Measurements from ENCODE around the gene SUPT6H.

SUPT6H gene

DNA sequence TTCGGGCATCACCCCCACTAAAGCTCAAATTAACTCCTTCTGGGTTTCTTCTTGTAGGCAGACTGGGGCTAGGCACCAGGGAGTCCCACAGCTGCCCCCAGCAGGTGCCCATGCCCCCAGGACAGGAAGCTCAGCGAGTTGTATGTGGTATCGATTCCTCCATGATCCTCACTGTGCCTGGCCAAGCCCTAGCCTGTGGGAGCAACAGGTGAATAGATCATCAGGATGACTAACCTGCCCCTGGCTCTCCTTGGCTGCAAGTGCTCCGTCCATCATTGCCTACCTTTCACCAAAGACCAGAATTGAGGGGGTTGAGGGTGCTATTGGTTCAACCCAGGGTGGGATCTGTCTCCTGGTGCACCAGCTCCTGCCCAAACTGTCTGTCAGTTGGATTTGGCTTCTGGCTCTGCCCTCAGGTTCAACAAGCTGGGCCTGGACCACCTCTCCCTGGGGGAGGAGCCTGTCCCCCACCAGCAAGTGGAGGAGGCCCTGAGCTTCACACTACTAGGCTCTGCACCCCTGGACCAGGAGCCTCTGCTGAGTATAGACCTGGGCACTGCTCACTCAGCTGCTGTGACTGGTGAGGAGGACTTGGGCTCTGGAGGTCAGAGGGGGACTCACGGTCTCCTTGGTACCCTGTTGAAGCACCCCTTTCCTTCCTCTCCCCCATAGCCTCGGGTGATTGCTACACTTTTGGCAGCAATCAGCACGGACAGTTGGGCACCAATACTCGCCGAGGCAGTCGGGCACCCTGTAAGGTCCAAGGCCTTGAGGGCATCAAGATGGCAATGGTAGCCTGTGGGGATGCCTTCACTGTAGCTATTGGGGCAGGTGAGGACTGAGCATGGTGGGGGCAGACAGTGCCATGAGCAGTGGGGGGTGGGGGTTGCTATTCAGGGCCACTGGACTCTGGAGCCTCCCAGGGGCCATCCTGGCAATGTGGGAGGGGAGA, 78.7 kb downstream of the SUPT6H start:
- DNase-seq: no peak

- peak; percentile 99 for DNase-seq
These were observed 79.6 kb downstream of the SUPT6H start for GRCh38 chr17:28741358-28742349.

DNA sequence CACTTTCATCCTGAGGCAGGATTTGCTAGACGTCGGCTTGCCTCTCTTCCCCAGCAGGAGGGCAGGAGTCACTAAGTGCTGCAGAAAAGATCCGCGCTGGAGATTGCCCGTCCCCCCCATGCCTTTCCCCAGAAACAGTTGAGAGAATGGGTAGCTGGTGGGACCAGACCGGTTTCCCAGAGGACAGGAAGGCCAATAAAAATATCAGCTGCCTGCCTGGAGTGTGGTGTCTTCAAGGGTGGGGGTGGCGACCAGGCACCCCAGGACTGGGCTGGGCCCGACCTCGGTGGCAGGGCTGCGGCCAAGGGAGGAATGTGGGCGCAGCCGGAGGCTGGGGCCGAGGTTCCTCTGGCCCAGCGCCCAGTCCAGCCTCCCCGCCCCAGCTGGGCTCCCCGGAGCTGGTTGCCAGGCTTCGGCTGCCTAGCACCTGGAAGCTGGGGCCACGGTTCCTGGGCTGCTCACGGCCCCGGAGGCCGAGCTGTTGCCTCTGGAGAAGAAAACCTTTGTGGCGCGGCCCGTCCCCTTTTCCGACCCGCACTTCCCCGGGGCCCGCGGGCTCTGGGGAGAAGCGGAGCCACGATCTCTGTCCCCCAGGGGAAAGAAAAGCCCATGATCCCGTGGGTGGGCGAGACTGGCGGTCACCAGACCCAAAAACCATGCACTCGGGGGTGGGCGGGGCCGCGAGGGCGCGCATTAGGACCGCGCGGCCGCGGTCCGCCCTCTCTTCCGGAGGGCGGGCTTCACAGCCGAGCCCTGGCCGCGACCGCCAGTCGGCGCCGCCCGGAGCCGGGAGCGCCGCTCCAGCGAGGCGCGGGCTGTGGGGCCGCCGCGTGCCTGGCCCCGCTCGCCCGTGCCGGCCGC, 81.5 kb downstream of the SUPT6H start, which contains the start of gene TRAF4:
TRAF4 (plus strand) TSS at position 769 of the 861 bp plus-strand sequence. CDS start 102 bp downstream, outside the sequence.
- peak; percentile 94 for DNase-seq

GRCh38 chr17:28744104-28744971, 82.3 kb downstream of the SUPT6H start:
- DNase-seq: peak; percentile 58

GRCh38 chr17:28744972-28745785, 83.2 kb downstream of the SUPT6H start:
- DNase-seq: peak; percentile 57

DNA sequence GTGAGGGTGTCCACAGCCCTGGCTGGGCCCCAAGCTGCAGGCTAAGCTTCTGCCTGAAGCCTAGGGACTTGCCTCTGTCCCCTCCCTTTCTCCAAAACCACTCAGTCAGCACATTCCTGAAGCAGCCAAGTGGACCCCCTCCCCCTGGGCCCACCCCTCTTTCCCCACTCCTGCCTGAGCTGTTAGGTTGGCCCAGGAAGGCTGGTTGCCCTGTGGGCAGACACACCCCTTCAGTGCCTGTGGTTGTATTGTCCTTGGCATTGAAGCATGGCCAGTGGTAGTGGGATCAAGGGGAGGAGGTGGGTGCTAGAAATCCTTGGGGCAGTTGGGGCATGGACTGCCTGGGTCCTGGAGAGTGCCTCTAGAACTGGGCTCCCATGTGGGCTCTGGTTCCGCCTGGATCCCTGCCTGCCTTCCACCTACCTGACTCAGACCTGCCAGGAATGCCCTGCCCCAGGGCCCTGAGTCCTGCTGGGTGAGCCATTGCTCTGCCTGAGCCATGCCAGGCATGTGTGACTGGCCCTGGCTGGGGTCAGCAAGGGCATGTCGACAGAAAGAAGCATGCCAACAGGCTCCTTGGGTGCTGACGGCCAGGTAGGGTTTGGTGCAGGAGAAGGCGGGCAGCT, 83.9 kb downstream of the SUPT6H start:
- no peak for DNase-seq

DNA sequence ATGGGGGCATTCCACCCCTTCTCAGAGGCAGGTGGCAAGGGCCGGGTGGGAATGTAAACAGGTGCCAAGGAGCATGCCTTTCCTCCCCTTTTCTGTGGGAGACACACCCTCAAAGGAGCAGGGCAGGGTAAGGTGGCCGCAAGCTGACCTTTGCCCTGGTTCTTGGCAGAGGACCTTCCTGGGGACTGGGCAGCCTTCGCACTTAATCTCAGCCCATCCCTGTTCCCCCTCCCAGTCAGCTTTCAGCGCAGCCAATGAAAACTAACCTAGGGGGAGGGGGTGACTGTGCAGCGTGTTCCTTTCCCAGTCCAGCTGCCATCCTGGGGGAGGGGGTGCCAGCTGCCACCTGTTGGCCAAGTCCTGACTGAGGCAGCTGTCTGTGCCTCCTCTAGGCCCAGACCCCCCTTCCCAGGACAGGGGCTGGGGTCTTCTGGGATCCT, 84.6 kb downstream of the SUPT6H start:
- no peak for DNase-seq

- no peak for DNase-seq
These were observed 85.2 kb downstream of the SUPT6H start for GRCh38 chr17:28747051-28747691.

DNA sequence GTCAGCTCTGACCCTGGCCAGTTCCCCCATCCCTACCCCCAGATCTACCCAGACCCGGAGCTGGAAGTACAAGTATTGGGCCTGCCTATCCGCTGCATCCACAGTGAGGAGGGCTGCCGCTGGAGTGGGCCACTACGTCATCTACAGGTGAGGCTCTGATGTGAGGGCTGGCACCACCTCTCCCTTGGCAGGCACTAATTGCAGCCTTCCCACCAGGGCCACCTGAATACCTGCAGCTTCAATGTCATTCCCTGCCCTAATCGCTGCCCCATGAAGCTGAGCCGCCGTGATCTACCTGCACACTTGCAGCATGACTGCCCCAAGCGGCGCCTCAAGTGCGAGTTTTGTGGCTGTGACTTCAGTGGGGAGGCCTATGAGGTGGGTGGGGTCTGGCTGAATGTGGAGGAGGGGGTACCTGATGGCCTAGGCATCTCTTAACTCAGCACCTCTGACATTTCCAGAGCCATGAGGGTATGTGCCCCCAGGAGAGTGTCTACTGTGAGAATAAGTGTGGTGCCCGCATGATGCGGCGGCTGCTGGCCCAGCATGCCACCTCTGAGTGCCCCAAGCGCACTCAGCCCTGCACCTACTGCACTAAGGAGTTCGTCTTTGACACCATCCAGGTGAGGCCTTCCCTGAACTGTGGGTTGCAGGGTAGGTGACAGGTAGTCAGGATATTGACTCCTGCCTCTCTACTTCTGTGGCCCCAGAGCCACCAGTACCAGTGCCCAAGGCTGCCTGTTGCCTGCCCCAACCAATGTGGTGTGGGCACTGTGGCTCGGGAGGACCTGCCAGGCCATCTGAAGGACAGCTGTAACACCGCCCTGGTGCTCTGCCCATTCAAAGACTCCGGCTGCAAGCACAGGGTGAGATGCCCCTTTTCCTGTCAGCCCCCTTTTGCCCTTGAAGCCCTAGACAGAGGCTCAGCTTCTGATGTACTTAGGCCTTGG, 86.1 kb downstream of the SUPT6H start:
- no peak for DNase-seq

- no peak for DNase-seq
These were observed 87.0 kb downstream of the SUPT6H start for GRCh38 chr17:28748852-28749515.

DNA sequence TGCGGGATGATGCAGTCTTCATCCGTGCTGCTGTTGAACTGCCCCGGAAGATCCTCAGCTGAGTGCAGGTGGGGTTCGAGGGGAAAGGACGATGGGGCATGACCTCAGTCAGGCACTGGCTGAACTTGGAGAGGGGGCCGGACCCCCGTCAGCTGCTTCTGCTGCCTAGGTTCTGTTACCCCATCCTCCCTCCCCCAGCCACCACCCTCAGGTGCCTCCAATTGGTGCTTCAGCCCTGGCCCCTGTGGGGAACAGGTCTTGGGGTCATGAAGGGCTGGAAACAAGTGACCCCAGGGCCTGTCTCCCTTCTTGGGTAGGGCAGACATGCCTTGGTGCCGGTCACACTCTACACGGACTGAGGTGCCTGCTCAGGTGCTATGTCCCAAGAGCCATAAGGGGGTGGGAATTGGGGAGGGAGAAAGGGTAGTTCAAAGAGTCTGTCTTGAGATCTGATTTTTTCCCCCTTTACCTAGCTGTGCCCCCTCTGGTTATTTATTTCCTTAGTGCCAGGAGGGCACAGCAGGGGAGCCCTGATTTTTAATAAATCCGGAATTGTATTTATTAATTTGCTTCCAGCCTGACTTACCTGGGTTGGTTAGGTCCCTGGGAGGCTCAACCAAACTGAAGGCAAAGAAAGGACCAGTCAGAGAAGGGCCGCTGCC, 87.6 kb downstream of the SUPT6H start:
- DNase-seq: no peak

DNA sequence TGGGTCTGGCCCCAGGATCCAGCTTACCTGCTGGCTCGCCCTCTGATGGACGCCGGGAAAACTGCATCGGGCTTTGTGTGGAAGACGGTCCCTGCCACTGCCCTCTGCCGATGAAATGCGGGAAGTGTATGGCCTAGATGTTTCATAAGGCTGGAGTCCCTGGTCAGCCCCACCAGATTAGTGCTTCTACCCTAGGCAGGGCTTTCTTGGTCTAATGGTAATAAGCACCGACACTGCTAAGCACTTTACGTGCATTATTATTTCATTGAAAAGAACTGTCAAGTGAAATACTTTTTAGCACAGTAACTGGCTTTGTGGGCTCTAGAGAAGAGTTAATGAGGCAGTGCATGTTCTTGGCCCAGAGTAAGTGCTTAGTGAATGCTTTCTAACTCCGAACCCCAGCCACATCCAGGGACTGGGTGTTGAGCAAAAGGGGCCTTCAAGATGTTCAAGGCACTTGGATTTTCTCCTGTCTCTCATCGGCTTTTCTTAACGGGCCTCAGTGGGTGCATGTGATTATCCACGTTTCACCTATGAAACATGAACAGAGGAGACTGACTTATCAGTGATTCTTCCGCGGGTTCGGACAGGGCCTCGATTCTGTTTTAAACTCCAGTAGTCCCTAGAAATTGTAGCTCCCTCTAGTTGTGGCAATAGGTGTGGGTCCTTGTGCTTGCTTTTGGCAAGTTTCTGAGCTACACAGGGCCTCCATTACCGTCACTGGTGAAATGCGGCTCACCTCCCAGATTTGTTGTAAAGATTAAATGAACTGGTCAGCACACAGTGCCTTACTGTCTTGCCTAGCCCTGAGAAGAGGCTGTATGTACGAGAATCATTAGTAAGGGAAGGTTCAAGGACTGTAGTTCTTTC, 88.4 kb downstream of the SUPT6H start:
- peak; percentile 96 for DNase-seq

- DNase-seq: no peak
These were observed 89.8 kb downstream of the SUPT6H start for GRCh38 chr17:28751600-28752366.

All from hematopoietic multipotent progenitor cell treated with erythropoietin and hydrocortisone succinate and interleukin-3 and kit ligand, for 4 days (in vitro differentiated cells).